ENCODE data around the gene LAMTOR2. TPM values are rescaled to one million over a fixed set of nuclear protein-coding genes. Genes with fewer than 3 reads are reported as not detected.

LAMTOR2 gene
- total and polyA plus RNA-seq, 9 of the 15 experiments (the other 6 are each of a cell fraction or from before 2014, with no cell fraction given): 39.0 to 161 (median 74.6) TPM

GRCh38 chr1:156052862-156053767 lies 1.5 kb upstream of the LAMTOR2 start (continued):
- TF ChIP-seq, protein P1, sequence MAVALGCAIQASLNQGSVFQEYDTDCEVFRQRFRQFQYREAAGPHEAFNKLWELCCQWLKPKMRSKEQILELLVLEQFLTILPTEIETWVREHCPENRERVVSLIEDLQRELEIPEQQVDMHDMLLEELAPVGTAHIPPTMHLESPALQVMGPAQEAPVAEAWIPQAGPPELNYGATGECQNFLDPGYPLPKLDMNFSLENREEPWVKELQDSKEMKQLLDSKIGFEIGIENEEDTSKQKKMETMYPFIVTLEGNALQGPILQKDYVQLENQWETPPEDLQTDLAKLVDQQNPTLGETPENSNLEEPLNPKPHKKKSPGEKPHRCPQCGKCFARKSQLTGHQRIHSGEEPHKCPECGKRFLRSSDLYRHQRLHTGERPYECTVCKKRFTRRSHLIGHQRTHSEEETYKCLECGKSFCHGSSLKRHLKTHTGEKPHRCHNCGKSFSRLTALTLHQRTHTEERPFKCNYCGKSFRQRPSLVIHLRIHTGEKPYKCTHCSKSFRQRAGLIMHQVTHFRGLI (CRISPR knock-in tag; IDR thresholded peaks at IDR 0.05): no peak
- no peak for TF ChIP-seq NR2F6 (CRISPR knock-in tag; IDR thresholded peaks at IDR 0.05)
- peak; percentile 64 for TF ChIP-seq RBFOX2 (IDR thresholded peaks at IDR 0.05; ENCODE audit: low read depth, low read length)
- no peak for TF ChIP-seq STAT5B (CRISPR knock-in tag; IDR thresholded peaks at IDR 0.05)
- TF ChIP-seq, protein P2, sequence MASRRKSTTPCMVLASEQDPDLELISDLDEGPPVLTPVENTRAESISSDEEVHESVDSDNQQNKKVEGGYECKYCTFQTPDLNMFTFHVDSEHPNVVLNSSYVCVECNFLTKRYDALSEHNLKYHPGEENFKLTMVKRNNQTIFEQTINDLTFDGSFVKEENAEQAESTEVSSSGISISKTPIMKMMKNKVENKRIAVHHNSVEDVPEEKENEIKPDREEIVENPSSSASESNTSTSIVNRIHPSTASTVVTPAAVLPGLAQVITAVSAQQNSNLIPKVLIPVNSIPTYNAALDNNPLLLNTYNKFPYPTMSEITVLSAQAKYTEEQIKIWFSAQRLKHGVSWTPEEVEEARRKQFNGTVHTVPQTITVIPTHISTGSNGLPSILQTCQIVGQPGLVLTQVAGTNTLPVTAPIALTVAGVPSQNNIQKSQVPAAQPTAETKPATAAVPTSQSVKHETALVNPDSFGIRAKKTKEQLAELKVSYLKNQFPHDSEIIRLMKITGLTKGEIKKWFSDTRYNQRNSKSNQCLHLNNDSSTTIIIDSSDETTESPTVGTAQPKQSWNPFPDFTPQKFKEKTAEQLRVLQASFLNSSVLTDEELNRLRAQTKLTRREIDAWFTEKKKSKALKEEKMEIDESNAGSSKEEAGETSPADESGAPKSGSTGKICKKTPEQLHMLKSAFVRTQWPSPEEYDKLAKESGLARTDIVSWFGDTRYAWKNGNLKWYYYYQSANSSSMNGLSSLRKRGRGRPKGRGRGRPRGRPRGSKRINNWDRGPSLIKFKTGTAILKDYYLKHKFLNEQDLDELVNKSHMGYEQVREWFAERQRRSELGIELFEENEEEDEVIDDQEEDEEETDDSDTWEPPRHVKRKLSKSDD (conservative IDR thresholded peaks at IDR 0.05; ENCODE audit: low read length): no peak
- no peak for TF ChIP-seq HNRNPK (IDR thresholded peaks at IDR 0.05; ENCODE audit: low read depth, low read length, poor library complexity, severe bottlenecking)
- peak; percentile 42 for TF ChIP-seq PCBP1 (IDR thresholded peaks at IDR 0.05; ENCODE audit: low read depth, low read length, poor library complexity, severe bottlenecking)
- no peak for TF ChIP-seq U2AF1 (optimal IDR thresholded peaks at IDR 0.05; ENCODE audit: low read depth, low read length)
- TF ChIP-seq ZNF77 (CRISPR knock-in tag; IDR thresholded peaks at IDR 0.05): no peak
- TF ChIP-seq TCF3 (CRISPR knock-in tag; IDR thresholded peaks at IDR 0.05): no peak
- TF ChIP-seq E2F3 (CRISPR knock-in tag; IDR thresholded peaks at IDR 0.05): no peak
- TF ChIP-seq RNF2 (IDR thresholded peaks at IDR 0.05): no peak
- TF ChIP-seq ZKSCAN8 (CRISPR knock-in tag; IDR thresholded peaks at IDR 0.05): peak; percentile 98
- no peak for TF ChIP-seq ZNF408 (CRISPR knock-in tag; IDR thresholded peaks at IDR 0.05; ENCODE audit: low read depth)
- TF ChIP-seq ETV6 (IDR thresholded peaks at IDR 0.05; ENCODE audit: borderline replicate concordance in 1 of 2, low read depth in 2 of 2, low read length in 1 of 2): no peak
- no peak for TF ChIP-seq ETV6 (CRISPR knock-in tag; IDR thresholded peaks at IDR 0.05; ENCODE audit: borderline replicate concordance)
- peak; percentile 84 for TF ChIP-seq EP400 (IDR thresholded peaks at IDR 0.05)
- peak; percentile 61; the same call in 1 of the 2 replicates for TF ChIP-seq SMARCE1 (IDR thresholded peaks at IDR 0.05)
- TF ChIP-seq ARID2 (IDR thresholded peaks at IDR 0.05): no peak
- TF ChIP-seq, protein P3, sequence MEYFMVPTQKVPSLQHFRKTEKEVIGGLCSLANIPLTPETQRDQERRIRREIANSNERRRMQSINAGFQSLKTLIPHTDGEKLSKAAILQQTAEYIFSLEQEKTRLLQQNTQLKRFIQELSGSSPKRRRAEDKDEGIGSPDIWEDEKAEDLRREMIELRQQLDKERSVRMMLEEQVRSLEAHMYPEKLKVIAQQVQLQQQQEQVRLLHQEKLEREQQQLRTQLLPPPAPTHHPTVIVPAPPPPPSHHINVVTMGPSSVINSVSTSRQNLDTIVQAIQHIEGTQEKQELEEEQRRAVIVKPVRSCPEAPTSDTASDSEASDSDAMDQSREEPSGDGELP (CRISPR knock-in tag; IDR thresholded peaks at IDR 0.05; ENCODE audit: borderline replicate concordance): peak; percentile 37; the same call in 1 of the 2 replicates
- no peak for TF ChIP-seq NFRKB (IDR thresholded peaks at IDR 0.05; ENCODE audit: low read depth)
- no peak for TF ChIP-seq ZSCAN29 (IDR thresholded peaks at IDR 0.05)
- TF ChIP-seq YBX1 (IDR thresholded peaks at IDR 0.05): no peak
- no peak for TF ChIP-seq GTF2A2 (tag; IDR thresholded peaks at IDR 0.05)
- TF ChIP-seq, protein P4, sequence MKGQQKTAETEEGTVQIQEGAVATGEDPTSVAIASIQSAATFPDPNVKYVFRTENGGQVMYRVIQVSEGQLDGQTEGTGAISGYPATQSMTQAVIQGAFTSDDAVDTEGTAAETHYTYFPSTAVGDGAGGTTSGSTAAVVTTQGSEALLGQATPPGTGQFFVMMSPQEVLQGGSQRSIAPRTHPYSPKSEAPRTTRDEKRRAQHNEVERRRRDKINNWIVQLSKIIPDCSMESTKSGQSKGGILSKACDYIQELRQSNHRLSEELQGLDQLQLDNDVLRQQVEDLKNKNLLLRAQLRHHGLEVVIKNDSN (CRISPR knock-in tag; IDR thresholded peaks at IDR 0.05): no peak
